Measurements from ENCODE around the gene ACSS2. TPM values are rescaled to one million over a fixed set of nuclear protein-coding genes. Genes with fewer than 3 reads are reported as not detected.

The ACSS2 gene
- polyA plus RNA-seq, 2 of the 4 experiments (the other 2 are of a cell fraction): 22.1 to 24.1 TPM

DNA sequence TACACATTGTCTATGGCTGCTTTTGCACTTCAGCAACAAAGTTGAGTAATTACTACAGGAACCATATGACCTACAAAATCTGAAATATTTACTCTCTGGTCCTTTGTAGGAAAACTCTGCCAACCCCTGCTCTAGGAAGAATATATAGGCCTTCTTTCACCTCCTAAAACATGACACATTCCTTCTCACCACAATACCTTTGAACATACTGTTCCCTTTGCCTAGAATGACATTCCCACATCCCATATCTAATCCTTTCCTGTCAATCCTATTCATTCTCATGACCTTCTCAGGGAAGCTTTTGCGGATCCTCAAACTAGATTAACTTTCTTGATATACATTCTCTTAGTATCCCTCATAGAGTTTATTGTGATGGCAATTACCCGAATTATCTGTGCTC lies 33.0 kb upstream of the ACSS2 start:
- ChIA-PET CTCF (interaction anchor here (0.6 to 1.4 kb wide), 3 partner anchors 13 to 691 kb away, joined by 3 read pairs; no protein-coding TSS in a partner anchor), POLR2A (no interaction called here)
- no peak for TF ChIP-seq CEBPB (IDR thresholded peaks at IDR 0.05)
- TF ChIP-seq, protein P1, sequence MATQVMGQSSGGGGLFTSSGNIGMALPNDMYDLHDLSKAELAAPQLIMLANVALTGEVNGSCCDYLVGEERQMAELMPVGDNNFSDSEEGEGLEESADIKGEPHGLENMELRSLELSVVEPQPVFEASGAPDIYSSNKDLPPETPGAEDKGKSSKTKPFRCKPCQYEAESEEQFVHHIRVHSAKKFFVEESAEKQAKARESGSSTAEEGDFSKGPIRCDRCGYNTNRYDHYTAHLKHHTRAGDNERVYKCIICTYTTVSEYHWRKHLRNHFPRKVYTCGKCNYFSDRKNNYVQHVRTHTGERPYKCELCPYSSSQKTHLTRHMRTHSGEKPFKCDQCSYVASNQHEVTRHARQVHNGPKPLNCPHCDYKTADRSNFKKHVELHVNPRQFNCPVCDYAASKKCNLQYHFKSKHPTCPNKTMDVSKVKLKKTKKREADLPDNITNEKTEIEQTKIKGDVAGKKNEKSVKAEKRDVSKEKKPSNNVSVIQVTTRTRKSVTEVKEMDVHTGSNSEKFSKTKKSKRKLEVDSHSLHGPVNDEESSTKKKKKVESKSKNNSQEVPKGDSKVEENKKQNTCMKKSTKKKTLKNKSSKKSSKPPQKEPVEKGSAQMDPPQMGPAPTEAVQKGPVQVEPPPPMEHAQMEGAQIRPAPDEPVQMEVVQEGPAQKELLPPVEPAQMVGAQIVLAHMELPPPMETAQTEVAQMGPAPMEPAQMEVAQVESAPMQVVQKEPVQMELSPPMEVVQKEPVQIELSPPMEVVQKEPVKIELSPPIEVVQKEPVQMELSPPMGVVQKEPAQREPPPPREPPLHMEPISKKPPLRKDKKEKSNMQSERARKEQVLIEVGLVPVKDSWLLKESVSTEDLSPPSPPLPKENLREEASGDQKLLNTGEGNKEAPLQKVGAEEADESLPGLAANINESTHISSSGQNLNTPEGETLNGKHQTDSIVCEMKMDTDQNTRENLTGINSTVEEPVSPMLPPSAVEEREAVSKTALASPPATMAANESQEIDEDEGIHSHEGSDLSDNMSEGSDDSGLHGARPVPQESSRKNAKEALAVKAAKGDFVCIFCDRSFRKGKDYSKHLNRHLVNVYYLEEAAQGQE (IDR thresholded peaks at IDR 0.05): no peak
- TF ChIP-seq SMC3 (IDR thresholded peaks at IDR 0.05): no peak
- no peak for TF ChIP-seq CHD2 (IDR thresholded peaks at IDR 0.05; ENCODE audit: low read length, partially characterized antibody)
- TF ChIP-seq, protein P2, sequence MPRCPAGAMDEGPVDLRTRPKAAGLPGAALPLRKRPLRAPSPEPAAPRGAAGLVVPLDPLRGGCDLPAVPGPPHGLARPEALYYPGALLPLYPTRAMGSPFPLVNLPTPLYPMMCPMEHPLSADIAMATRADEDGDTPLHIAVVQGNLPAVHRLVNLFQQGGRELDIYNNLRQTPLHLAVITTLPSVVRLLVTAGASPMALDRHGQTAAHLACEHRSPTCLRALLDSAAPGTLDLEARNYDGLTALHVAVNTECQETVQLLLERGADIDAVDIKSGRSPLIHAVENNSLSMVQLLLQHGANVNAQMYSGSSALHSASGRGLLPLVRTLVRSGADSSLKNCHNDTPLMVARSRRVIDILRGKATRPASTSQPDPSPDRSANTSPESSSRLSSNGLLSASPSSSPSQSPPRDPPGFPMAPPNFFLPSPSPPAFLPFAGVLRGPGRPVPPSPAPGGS (IDR thresholded peaks at IDR 0.05): no peak
- TF ChIP-seq, protein P3, sequence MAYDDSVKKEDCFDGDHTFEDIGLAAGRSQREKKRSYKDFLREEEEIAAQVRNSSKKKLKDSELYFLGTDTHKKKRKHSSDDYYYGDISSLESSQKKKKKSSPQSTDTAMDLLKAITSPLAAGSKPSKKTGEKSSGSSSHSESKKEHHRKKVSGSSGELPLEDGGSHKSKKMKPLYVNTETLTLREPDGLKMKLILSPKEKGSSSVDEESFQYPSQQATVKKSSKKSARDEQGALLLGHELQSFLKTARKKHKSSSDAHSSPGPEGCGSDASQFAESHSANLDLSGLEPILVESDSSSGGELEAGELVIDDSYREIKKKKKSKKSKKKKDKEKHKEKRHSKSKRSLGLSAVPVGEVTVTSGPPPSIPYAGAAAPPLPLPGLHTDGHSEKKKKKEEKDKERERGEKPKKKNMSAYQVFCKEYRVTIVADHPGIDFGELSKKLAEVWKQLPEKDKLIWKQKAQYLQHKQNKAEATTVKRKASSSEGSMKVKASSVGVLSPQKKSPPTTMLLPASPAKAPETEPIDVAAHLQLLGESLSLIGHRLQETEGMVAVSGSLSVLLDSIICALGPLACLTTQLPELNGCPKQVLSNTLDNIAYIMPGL (CRISPR knock-in tag; IDR thresholded peaks at IDR 0.05; ENCODE audit: borderline replicate concordance): no peak
- no peak for TF ChIP-seq PHF8 (IDR thresholded peaks at IDR 0.05; ENCODE audit: borderline replicate concordance, low read depth)
- TF ChIP-seq, protein P4, sequence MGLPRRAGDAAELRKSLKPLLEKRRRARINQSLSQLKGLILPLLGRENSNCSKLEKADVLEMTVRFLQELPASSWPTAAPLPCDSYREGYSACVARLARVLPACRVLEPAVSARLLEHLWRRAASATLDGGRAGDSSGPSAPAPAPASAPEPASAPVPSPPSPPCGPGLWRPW (IDR thresholded peaks at IDR 0.05): no peak
- no peak for TF ChIP-seq HOXA7 (CRISPR knock-in tag; IDR thresholded peaks at IDR 0.05)
- TF ChIP-seq TP53 (CRISPR knock-in tag; IDR thresholded peaks at IDR 0.05): no peak
- TF ChIP-seq, protein P5, sequence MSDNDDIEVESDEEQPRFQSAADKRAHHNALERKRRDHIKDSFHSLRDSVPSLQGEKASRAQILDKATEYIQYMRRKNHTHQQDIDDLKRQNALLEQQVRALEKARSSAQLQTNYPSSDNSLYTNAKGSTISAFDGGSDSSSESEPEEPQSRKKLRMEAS (IDR thresholded peaks at IDR 0.05): no peak
- no peak for TF ChIP-seq KDM1A (IDR thresholded peaks at IDR 0.05; ENCODE audit: low read depth)
- TF ChIP-seq, protein P6, sequence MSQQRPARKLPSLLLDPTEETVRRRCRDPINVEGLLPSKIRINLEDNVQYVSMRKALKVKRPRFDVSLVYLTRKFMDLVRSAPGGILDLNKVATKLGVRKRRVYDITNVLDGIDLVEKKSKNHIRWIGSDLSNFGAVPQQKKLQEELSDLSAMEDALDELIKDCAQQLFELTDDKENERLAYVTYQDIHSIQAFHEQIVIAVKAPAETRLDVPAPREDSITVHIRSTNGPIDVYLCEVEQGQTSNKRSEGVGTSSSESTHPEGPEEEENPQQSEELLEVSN (IDR thresholded peaks at IDR 0.05; ENCODE audit: borderline replicate concordance, low read depth): no peak
- FAIRE-seq (no peak), DNase-seq (ENCODE audit: low read depth in 1 of 2, low spot score in 1 of 2) (no peak), ATAC-seq (no peak)
- Histone ChIP-seq H3K4me1 (no peaks in the 10 kb centered on the region), H3K9me3 (no peaks in the 10 kb centered on the region), H3K27ac (no peak overlapping the region), H3K4me2 (no peak overlapping the region), H3K4me3 (no peak overlapping the region)
- WGBS (ENCODE audit: missing lambda C conversion rate): 92% methylated on average over 2 of the region's 2 CpGs

DNA sequence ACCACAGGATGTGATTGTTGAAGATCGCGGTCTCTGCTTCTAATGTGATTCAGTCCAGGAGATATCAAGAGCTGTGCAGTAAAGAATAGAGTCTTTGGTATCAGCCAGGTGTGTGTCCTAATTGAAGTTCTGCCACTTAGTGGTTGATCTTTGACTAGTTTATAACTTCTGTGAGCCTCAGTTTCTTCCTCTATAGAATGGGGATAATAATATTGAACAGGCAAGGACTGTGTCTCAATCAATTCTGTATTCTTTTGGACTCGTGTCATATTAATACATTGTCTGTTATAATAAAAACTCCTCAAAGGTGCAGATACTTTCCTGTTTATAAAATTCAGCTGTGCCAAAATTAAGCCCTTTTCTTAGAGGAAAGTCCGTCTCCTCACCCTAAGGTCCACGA lies 27.8 kb upstream of the ACSS2 start:
- Histone ChIP-seq H3K4me3 (no peak overlapping the region), H3K4me2 (no peak overlapping the region), H3K4me1 (no peaks in the 10 kb centered on the region), H3K9me3 (no peaks in the 10 kb centered on the region), H3K27ac (no peak overlapping the region)
- POLR2A ChIA-PET: no interaction called here
- CTCF ChIA-PET: interaction anchor here (0.5 to 3.8 kb wide), 5 partner anchors 9 to 150 kb away, joined by 3 to 24 read pairs (median 3); no protein-coding TSS in a partner anchor
- FAIRE-seq: no peak
- ATAC-seq: no peak
- DNase-seq (ENCODE audit: low read depth in 1 of 2, low spot score in 1 of 2): no peak
- 87% methylated on average over 5 of the region's 5 CpGs for WGBS (ENCODE audit: missing lambda C conversion rate)
- TF ChIP-seq FOSL2 (IDR thresholded peaks at IDR 0.05) (no peak), FOSL2 (CRISPR knock-in tag; IDR thresholded peaks at IDR 0.05) (no peak), FOSB (CRISPR knock-in tag; IDR thresholded peaks at IDR 0.05) (no peak), MAFK (IDR thresholded peaks at IDR 0.05; ENCODE audit: partially characterized antibody) (no peak), TP53 (CRISPR knock-in tag; IDR thresholded peaks at IDR 0.05) (no peak), RNF2 (IDR thresholded peaks at IDR 0.05; ENCODE audit: borderline replicate concordance, low read depth) (no peak), MYC (IDR thresholded peaks at IDR 0.05; ENCODE audit: borderline replicate concordance, low read length) (no peak), POLR2A (IDR thresholded peaks at IDR 0.05; ENCODE audit: low read length) (no peak), FOXS1 (CRISPR knock-in tag; IDR thresholded peaks at IDR 0.05) (no peak)
- TF ChIP-seq, protein P3 (CRISPR knock-in tag; IDR thresholded peaks at IDR 0.05; ENCODE audit: borderline replicate concordance): no peak
- TF ChIP-seq, protein P7, sequence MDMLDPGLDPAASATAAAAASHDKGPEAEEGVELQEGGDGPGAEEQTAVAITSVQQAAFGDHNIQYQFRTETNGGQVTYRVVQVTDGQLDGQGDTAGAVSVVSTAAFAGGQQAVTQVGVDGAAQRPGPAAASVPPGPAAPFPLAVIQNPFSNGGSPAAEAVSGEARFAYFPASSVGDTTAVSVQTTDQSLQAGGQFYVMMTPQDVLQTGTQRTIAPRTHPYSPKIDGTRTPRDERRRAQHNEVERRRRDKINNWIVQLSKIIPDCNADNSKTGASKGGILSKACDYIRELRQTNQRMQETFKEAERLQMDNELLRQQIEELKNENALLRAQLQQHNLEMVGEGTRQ (IDR thresholded peaks at IDR 0.05): no peak
- TF ChIP-seq, protein P2 (IDR thresholded peaks at IDR 0.05): no peak
